GM21723 (cell line): ENCODE results near the gene RFPL3.
"Not testable (repeated sequence)": the region's sequence is repeated elsewhere in the genome, so short reads cannot be mapped to it uniquely, and the experiment has no call there.

Source experiments
- ATAC-seq: cut with Tn5 transposase; IDR thresholded peaks from one replicate; pipeline ENCODE4 v1.9.1; 2021; ENCODE audit warnings: mild to moderate bottlenecking, moderate library complexity; ENCODE audit not compliant: unreplicated experiment

Gene RFPL3

DNA sequence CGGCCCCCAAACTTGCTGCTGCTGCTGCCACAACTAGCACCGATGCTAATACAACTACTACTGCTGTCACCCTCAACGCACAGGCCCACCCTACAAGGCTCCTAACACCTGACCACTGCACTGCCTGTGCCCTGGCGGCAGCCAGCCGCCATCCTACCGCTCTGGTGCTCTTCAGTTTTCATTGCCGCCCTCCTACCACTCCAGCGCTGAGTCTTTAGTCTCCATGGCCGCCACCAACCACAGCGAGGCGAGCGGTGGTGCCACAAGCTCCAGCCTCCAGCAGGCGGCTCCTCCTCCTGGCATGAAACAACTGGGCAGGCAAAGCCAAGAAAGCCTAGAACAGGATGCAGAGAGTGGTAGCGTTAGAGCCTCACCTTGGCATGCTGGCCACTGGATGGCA, 5.0 kb upstream of the RFPL3 start:
- ATAC-seq, result no peak

GRCh38 chr22:32353292-32353691, 4.4 kb upstream of the RFPL3 start:
- no peak for ATAC-seq

DNA sequence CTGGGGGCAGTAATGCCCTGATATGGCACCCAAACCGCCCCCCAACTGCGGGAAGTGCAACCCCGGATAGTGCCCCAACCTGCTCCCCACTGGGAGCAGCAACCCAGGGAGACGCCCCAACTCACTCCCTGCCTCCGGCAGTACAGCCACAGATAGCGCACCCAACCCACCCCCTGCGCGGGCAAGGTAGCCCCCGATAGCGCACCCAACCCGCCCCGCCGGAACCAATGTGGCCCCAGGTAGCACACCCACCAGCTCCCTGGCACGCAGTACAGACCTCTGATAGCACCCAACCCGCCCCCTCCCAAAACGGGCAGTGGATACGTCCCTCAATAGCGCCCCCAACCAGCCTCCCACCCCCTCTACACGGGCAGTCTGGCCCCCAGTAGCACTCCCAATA, 3.8 kb upstream of the RFPL3 start:
- ATAC-seq, result no peak

DNA sequence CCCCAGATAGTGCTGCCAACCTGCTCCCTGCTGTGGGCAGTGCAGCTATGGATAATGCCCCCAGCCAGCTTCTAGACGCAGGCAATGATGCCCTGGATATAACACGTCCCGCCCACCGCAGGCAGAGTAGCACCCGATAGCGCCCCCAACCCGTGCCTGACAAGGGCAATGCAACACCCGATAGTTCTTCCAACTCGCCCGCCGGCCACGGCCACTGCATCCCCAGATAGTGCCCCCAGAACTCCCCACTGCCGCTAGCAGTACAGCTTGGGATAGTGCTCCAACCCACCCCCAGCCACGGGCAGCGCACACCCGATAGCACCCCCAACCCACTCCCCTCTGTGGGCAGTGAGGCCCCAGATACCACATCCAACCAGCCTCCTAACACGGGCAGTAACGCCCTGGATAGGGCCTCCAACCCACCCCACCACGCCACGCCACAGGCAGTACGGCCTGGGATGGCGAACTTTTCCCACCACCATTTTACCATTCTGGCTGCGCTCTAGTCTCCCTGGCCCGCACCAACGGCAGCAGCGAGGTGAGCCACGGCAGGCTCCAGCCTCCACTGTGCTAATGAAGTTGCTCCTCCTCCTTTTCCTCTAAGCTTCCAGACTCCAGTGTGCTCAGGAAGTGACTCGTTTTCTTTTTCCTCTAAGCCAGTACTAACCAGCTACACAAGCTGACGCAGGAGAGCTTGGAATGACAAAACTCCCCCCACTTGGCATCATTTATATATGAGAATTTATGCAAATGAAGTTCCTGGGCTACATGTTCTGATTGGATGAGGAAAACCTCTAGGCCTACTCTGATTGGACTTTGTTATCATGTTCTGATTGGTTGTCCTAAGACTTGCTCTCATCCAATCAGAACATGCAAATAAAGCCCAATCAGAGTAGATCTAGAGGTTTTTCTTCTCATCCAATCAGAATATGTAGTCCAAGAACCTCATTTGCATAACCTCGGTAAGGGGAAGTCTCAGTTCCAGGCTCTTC, 3.0 kb upstream of the RFPL3 start:
- ATAC-seq, result no peak

- ATAC-seq, result no peak
Measured at GRCh38 chr22:32355760-32356159, 1.9 kb upstream of the RFPL3 start.

GRCh38 chr22:32360096-32360495, 2.4 kb downstream of the RFPL3 start:
- ATAC-seq, result not testable (repeated sequence)

GRCh38 chr22:32361257-32361656, 3.6 kb downstream of the RFPL3 start:
- ATAC-seq, result no peak

- ATAC-seq, result no peak
Measured at GRCh38 chr22:32364210-32364609, 6.5 kb downstream of the RFPL3 start.

DNA sequence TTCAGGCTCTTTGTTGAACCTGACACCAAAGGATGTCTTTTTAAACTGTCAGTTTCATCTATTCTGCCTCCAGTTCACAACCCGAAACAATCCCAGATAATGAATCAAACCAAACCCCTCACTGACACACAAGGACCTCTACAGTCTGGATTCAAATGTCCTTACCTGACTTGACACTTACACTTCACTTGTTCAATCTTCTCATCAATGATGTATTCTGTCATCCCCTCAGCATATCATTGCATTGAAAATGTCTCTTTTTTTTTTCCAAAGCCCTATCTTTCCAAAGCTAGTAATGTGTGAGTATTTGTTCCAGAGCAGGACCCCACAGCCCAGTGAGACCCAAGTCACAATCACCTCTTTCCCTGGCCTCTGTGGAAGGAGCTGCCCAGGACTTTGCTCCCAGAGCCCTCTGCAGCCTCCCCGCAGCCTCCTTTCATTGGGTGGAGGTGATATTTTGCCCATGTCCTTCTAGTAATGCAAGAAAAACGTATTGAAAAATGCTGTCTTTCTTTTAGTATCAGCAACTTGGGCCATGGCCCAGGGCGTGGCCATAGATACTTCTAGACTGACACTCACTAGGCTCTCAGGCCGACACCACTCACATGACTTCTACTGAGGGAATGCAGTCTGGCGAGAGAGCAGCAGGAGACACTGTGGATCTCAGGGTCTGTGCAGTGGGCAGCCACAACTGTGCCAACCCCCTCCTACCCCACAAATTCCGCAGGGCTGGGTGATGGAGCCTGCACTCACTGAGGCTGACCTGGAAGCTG, 18.2 kb downstream of the RFPL3 start:
- no peak for ATAC-seq

DNA sequence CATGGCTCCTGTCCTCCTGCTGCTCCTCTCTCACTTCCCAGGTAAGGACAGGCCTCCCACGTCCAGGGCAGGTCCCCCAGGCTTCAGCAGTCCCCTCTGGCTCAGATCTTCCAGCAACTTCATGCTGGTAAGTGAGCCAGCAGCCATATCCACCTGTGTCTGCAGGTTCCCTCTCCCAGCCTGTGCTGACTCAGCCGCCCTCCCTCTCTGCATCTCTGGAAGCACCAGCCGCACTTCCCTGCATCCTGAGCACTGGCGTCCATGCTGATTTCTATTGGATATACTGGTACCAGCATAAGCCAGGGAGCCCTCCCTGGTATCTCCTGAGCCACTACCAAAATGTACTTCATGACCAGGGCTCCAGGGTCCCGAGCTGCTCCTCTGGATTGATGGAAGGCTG, 19.0 kb downstream of the RFPL3 start:
- ATAC-seq, result no peak

- ATAC-seq, result no peak
Measured at GRCh38 chr22:32378707-32379272, 21.1 kb downstream of the RFPL3 start.

GRCh38 chr22:32380991-32381390, 23.3 kb downstream of the RFPL3 start:
- ATAC-seq, result no peak

- no peak for ATAC-seq
Measured at GRCh38 chr22:32385681-32386080, 28.0 kb downstream of the RFPL3 start.

DNA sequence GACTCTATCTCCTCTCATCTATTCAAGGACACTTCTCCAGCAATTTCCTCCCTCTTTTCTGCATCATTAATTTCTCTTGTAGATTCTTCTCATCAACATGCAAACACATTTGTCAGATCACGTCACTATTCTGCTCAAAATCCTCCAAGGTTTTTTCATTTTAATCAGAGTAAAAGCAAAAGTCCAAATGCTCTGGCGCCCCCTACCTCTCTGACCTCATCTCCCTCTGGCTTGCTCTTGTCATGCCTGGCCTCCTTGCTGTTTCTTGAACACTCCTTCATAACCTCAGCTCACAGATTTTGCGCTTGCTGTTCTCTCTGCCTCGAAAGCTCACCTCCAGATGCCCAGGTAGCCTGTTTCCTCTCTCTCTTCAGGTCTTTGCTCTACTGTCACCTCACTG, 32.0 kb downstream of the RFPL3 start:
- ATAC-seq, result no peak

DNA sequence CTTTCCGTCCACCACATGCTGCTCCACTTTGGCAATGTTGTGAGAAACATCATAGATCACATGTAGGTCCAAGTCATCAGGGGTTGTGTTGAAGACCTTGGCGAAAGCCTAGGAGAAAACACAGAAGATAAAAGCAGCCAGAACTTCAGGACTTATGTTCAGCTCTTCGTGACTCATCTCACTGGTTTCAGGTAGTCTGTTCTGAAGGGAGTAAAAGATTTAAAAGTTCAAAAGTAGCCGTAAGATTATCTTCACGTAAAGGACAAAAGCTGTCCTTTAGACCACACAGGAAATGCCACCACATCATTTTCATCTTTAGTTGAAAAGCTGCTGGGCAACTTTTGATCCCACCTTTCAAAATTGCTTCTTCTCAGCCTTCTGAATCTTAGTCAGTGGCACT, 37.4 kb downstream of the RFPL3 start:
- ATAC-seq, result no peak

DNA sequence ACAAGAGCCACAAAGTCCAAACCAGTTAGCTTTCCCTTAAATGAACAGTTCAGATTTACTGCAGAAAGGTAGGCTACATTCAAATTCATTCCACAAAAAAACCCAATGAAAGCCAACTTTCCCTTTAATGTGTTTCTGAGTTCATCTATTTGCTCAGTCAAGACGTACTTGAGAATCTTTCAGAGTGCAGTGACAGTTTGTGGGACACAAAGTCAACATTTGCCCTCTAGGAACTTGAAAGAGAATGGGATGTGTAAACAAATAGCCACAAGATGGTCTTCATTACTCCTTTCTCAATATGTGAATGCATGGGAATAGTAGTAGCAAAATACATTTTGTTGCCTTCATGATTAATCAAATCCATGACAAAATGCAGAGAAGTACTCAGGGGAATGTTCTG, 38.6 kb downstream of the RFPL3 start:
- ATAC-seq, result no peak

GRCh38 chr22:32396746-32397145, 39.1 kb downstream of the RFPL3 start:
- ATAC-seq, result no peak

DNA sequence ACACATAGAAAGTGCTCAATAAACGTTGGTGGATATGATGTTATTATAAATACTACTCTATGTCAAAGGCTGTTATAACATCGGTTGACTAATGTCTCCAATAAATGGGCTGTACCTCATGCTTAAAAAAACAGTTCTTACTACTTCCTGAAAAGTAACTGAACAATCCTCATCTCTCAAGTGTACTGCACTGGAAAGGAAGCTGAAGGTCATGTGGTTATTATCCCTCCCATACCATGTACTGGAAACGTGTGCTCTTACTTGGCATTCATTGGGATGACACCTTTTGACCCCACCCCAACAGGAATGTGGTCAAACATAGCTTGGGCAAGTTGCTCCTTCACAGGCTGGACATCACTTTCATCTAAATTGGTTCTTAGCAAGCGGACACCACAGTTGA, 43.8 kb downstream of the RFPL3 start:
- no peak for ATAC-seq

GRCh38 chr22:32404021-32404420, 46.4 kb downstream of the RFPL3 start:
- no peak for ATAC-seq

- ATAC-seq, result peak; percentile 52
Measured at GRCh38 chr22:32407312-32407711, 49.6 kb downstream of the RFPL3 start.

- no peak for ATAC-seq
Measured at GRCh38 chr22:32407936-32408335, 50.3 kb downstream of the RFPL3 start.

DNA sequence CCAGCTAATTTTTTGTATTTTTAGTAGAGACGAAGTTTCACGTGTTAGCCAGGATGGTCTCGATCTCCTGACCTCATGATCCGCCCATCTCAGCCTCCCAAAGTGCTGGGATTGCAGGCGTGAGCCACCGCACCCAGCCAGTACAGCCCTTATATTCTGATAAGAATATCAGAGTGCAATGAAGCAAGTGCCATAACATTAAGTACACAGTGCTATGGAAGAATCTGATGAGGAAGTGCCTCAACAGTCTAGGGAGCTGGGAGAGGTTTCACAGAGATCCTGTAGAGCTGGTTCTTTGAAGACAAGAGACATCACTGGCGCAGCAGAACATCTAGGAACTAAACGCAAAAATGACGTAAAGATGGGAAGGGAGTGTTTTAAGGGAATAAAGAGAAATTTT, 52.3 kb downstream of the RFPL3 start:
- no peak for ATAC-seq
